HCT116 (cell line): ENCODE data around the gene THBS1. TPM values are rescaled to one million over a fixed set of nuclear protein-coding genes. Genes with fewer than 3 reads are reported as not detected.

Experiments
- ATAC-seq: fragments of 200-7000 bp; cut with Tn5 transposase; 2 replicates; pipeline ENCODE4 v1.9.1; 2020; ENCODE audit warnings: mild to moderate bottlenecking, moderate library complexity
- BruUV-seq: library from RNA; stranded (reverse); fragments of 400-500 nt; replicated peaks from 2 replicates; lab custom pipeline; 2021; lab: Mats Ljungman, UMichigan
- CTCF ChIA-PET: fragments of 300-600 bp; sonication (Branson Sonifier 250); formaldehyde crosslinking; loops from one replicate; lab custom pipeline; 2021; ENCODE audit warnings: antibody characterized with exemption; lab: Charles Lee
- POLR2A ChIA-PET: fragments of 300-600, 350-600 bp; sonication (Branson Sonifier 250); formaldehyde crosslinking; loops from one replicate; lab custom pipeline; 2021; ENCODE audit warnings: antibody characterized with exemption; lab: Charles Lee
- RAD21 ChIA-PET, 2 experiments: fragments of 300-600 bp; sonication (Branson Sonifier 250); formaldehyde crosslinking; loops; one replicate each; lab custom pipeline; 2023; ENCODE audit warnings: low total read pairs in 2 of 2; ENCODE audit not compliant: uncharacterized antibody in 2 of 2, unreplicated experiment in 2 of 2, low non-redundant PET in 1 of 2; lab: Charles Lee
- DNase-seq: peaks from one replicate; pipeline ENCODE4 v3.0.0-alpha.2; 2010; ENCODE audit warnings: low read depth, low spot score
- H2AFZ ChIP-seq: fragments of 200-600 bp; shearing (Covaris generic), sonication (generic); 2 replicates; pipeline ENCODE4 v1.6.1; 2017; ENCODE audit warnings: low read depth, mixed run types, mixed read lengths, antibody characterized with exemption, low read length; ENCODE audit not compliant: poor library complexity, severe bottlenecking
- H3K27ac ChIP-seq: 2 replicates; pipeline ENCODE4 v1.5.1; 2012; ENCODE audit warnings: low read depth, low read length
- H3K27me3 ChIP-seq: fragments of 200-600 bp; sonication (generic); 2 replicates; pipeline ENCODE4 v1.6.1; 2016; ENCODE audit warnings: mixed run types, low read length, mixed read lengths; ENCODE audit not compliant: insufficient read depth
- H3K36me3 ChIP-seq, 2 experiments: fragments of 200-500 bp in 1 of 2; fragments of 200-600 bp in 1 of 2; sonication (Bioruptor generic) in 1 of 2; sonication (generic) in 1 of 2; 2 replicates each; pipeline versions ENCODE4 v1.5.1 to v1.6.1; 2014 to 2016; ENCODE audit warnings: low read length in 2 of 2, inconsistent platforms in 1 of 2, mixed read lengths in 1 of 2, mixed run types in 1 of 2; ENCODE audit not compliant: insufficient read depth in 2 of 2, control insufficient read depth in 1 of 2
- H3K4me1 ChIP-seq, 2 experiments: fragments of 200-600 bp in 1 of 2; sonication (generic) in 1 of 2; 2 replicates each; pipeline versions ENCODE4 v1.5.1 to v1.6.1; 2012 to 2017; ENCODE audit warnings: low read length in 2 of 2, inconsistent platforms in 1 of 2, mild to moderate bottlenecking in 1 of 2, mixed read lengths in 1 of 2, mixed run types in 1 of 2, moderate library complexity in 1 of 2; ENCODE audit not compliant: insufficient read depth in 2 of 2, control insufficient read depth in 1 of 2
- H3K4me2 ChIP-seq: fragments of 200-600 bp; sonication (generic); 2 replicates; pipeline ENCODE4 v1.6.1; 2017; ENCODE audit warnings: mixed run types, low read length, mixed read lengths
- H3K4me3 ChIP-seq, 2 experiments: fragments of 200-600 bp in 1 of 2; sonication (generic) in 1 of 2; replicated peaks in 1 of 2; 2 replicates each; pipeline ENCODE4 v1.5.1; 2011 to 2016; ENCODE audit warnings: low read length in 2 of 2, control low read depth in 1 of 2, low read depth in 1 of 2, mild to moderate bottlenecking in 1 of 2, mixed read lengths in 1 of 2, mixed run types in 1 of 2
- H3K79me2 ChIP-seq: fragments of 200-600 bp; sonication (generic); 2 replicates; pipeline ENCODE4 v1.6.1; 2017; ENCODE audit warnings: mild to moderate bottlenecking, mixed run types, low read length, moderate library complexity, mixed read lengths; ENCODE audit not compliant: insufficient read depth
- H3K9ac ChIP-seq: fragments of 200-600 bp; sonication (generic); 2 replicates; pipeline ENCODE4 v1.6.1; 2016; ENCODE audit warnings: low read length, mixed read lengths
- H3K9me2 ChIP-seq: fragments of 200-600 bp; sonication (generic), shearing (Covaris generic); 2 replicates; pipeline ENCODE4 v1.6.1; 2017; ENCODE audit warnings: mixed run types, mild to moderate bottlenecking, moderate library complexity; ENCODE audit not compliant: insufficient read depth
- H3K9me3 ChIP-seq, 2 experiments: fragments of 200-500 bp in 1 of 2; fragments of 200-600 bp in 1 of 2; sonication (Bioruptor generic) in 1 of 2; sonication (generic) in 1 of 2; 2 replicates each; pipeline ENCODE4 v1.6.1; 2014 to 2017; ENCODE audit warnings: low read length in 2 of 2, mixed read lengths in 2 of 2, inconsistent platforms in 1 of 2, low read depth in 1 of 2, mild to moderate bottlenecking in 1 of 2, mixed run types in 1 of 2, moderate library complexity in 1 of 2; ENCODE audit not compliant: control insufficient read depth in 1 of 2, insufficient read depth in 1 of 2
- H4K20me1 ChIP-seq: fragments of 200-600 bp; sonication (generic), shearing (Covaris generic); 2 replicates; pipeline ENCODE4 v1.6.1; 2017; ENCODE audit warnings: mixed run types, mild to moderate bottlenecking, moderate library complexity; ENCODE audit not compliant: insufficient read depth
- ATF3 ChIP-seq: IDR thresholded peaks from 2 replicates; pipeline ENCODE4 v1.6.1; 2012
- CEBPB ChIP-seq: IDR thresholded peaks from 2 replicates; pipeline ENCODE4 v1.6.1; 2012; ENCODE audit warnings: low read depth
- EGR1 ChIP-seq: IDR thresholded peaks from 2 replicates; pipeline ENCODE4 v1.6.1; 2012; ENCODE audit warnings: low read depth
- ELF1 ChIP-seq: IDR thresholded peaks from 2 replicates; pipeline ENCODE4 v1.6.1; 2012; ENCODE audit warnings: low read depth, borderline replicate concordance
- EZH2phosphoT487 ChIP-seq: fragments of 200-600 bp; IDR thresholded peaks from 2 replicates; pipeline ENCODE4 v1.6.1; 2018; ENCODE audit warnings: antibody characterized with exemption, borderline replicate concordance
- FOSL1 ChIP-seq: IDR thresholded peaks from 2 replicates; pipeline ENCODE4 v1.6.1; 2012; ENCODE audit warnings: low read depth
- JUND ChIP-seq: IDR thresholded peaks from 2 replicates; pipeline ENCODE4 v1.6.1; 2012
- MAX ChIP-seq: IDR thresholded peaks from 2 replicates; pipeline ENCODE4 v1.6.1; 2012
- POLR2A ChIP-seq: IDR thresholded peaks from 2 replicates; pipeline ENCODE4 v1.7.0; 2011; ENCODE audit warnings: borderline replicate concordance; ENCODE audit not compliant: insufficient read depth, insufficient read length; ENCODE audit errors: extremely low read depth
- POLR2AphosphoS5 ChIP-seq: IDR thresholded peaks from 2 replicates; pipeline ENCODE4 v1.6.1; 2011; ENCODE audit warnings: mild to moderate bottlenecking, low read depth, low read length, moderate library complexity
- RAD21 ChIP-seq: IDR thresholded peaks from 2 replicates; pipeline ENCODE4 v1.6.1; 2012; ENCODE audit warnings: low read depth, mild to moderate bottlenecking
- REST ChIP-seq: IDR thresholded peaks from 2 replicates; pipeline ENCODE4 v1.6.1; 2012; ENCODE audit warnings: low read depth
- SP1 ChIP-seq: IDR thresholded peaks from 2 replicates; pipeline ENCODE4 v1.6.1; 2012; ENCODE audit warnings: low read depth
- YY1 ChIP-seq: IDR thresholded peaks from 2 replicates; pipeline ENCODE4 v1.6.1; 2011; ENCODE audit warnings: low read length, low read depth, moderate library complexity, mild to moderate bottlenecking; ENCODE audit not compliant: insufficient replicate concordance; ENCODE audit errors: extremely low read depth
- ZFX ChIP-seq: fragments of 450-650 bp; IDR thresholded peaks from 2 replicates; pipeline ENCODE4 v1.6.1; 2017
- intact Hi-C: fragments of 100-400 bp; cut with micrococcal nuclease; formaldehyde crosslinking; loops from 2 replicates; pipeline ENCODE4 v1.10.0; 2022
- total RNA-seq: library from RNA; stranded (reverse); gene quantifications from one replicate; pipeline ENCODE4 v1.2.1, GENCODE V29; 2021; ENCODE audit not compliant: unreplicated experiment

Gene THBS1
- total RNA-seq, 1 experiment from 2014 or later, result 6.3 TPM

- Histone ChIP-seq H4K20me1 (no peaks in the 10 kb centered on the region), H3K36me3 (no peaks in the 10 kb centered on the region), H3K79me2 (no peaks in the 10 kb centered on the region), H3K27ac (no peak overlapping the region), H3K4me3 (no peak overlapping the region), H3K9me3 (no peaks in the 10 kb centered on the region), H3K9me2 (no peaks in the 10 kb centered on the region), H3K27me3 (no peaks in the 10 kb centered on the region), H3K4me2 (no peak overlapping the region), H2AFZ (no peak overlapping the region), H3K9ac (no peak overlapping the region), H3K4me1 (peaks cover 5 to 6% of the 10 kb centered on the region in 2 experiments)
- ChIA-PET RAD21 (no interaction called here), POLR2A (no interaction called here), CTCF (no interaction called here)
- no TSS peak for BruUV-seq
- intact Hi-C loops, result no loop called here
- TF ChIP-seq ZFX (no peak), CEBPB (no peak), FOSL1 (no peak), POLR2AphosphoS5 (no peak), REST (no peak), ELF1 (no peak), ATF3 (no peak), EZH2phosphoT487 (no peak), RAD21 (no peak), SP1 (no peak), YY1 (no peak), POLR2A (no peak), JUND (no peak), MAX (no peak), EGR1 (no peak)
- DNase-seq, result no peak
- ATAC-seq, result no peak
These were observed 6.5 kb upstream of the THBS1 start for GRCh38 chr15:39574427-39574826.
